GM12878 (cell line): Measurements from ENCODE around the gene FUBP1. TPM values are rescaled to one million over a fixed set of nuclear protein-coding genes. Genes with fewer than 3 reads are reported as not detected.

ENCODE experiments used
- ATAC-seq: fragments of 200-7000 bp; cut with Tn5 transposase; 3 replicates; pipeline ENCODE4 v1.9.1; 2020; ENCODE audit warnings: mild to moderate bottlenecking, moderate library complexity
- BruUV-seq: library from RNA; stranded (reverse); fragments of 400-500 nt; replicated peaks from 2 replicates; lab custom pipeline; 2021; lab: Mats Ljungman, UMichigan
- CTCF ChIA-PET: fragments of 300-600 bp; sonication (Branson Sonifier 250); formaldehyde crosslinking; extraction: SDS; loops from one replicate; lab custom pipeline; 2021; ENCODE audit warnings: inconsistent platforms; lab: Yijun Ruan, JAX
- POLR2A ChIA-PET: fragments of 350-600 bp; formaldehyde crosslinking; extraction: SDS; loops from one replicate; lab custom pipeline; 2021; ENCODE audit warnings: inconsistent platforms; lab: Charles Lee
- RAD21 ChIA-PET: fragments of 300-600 bp; sonication (Branson Sonifier 250); formaldehyde crosslinking; loops from one replicate; lab custom pipeline; 2023; ENCODE audit warnings: antibody characterized with exemption; ENCODE audit not compliant: unreplicated experiment; lab: Charles Lee
- SMC1A ChIA-PET: fragments of 300-600 bp; sonication (Branson Sonifier 250); formaldehyde crosslinking; loops from one replicate; lab custom pipeline; 2023; ENCODE audit not compliant: unreplicated experiment, uncharacterized antibody; lab: Charles Lee
- DNase-seq: peaks from one replicate; pipeline ENCODE4 v3.0.0-alpha.2; 2011; ENCODE audit warnings: low read depth, low spot score
- FAIRE-seq: peaks from 3 replicates; lab custom pipeline; 2011; peaks lifted over from hg19 to GRCh38; lab: Jason Lieb, UNC
- H2AFZ ChIP-seq: 2 replicates; pipeline ENCODE4 v1.6.0; 2011; ENCODE audit warnings: low read depth, low read length, control low read depth; ENCODE audit not compliant: control insufficient read depth
- H3K27ac ChIP-seq: 2 replicates; pipeline ENCODE4 v1.5.1; 2011; ENCODE audit warnings: control low read depth; ENCODE audit not compliant: control insufficient read depth, insufficient read depth
- H3K27me3 ChIP-seq, 2 experiments: replicated peaks in 1 of 2; 2 replicates each; pipeline versions ENCODE4 v1.6.0 to v1.6.1; 2011; ENCODE audit warnings: low read length in 1 of 2; ENCODE audit not compliant: control insufficient read depth in 2 of 2, insufficient read depth in 2 of 2
- H3K36me3 ChIP-seq, 2 experiments: 2 replicates each; pipeline ENCODE4 v1.5.1; 2011; ENCODE audit warnings: low read length in 1 of 2; ENCODE audit not compliant: control insufficient read depth in 2 of 2, insufficient read depth in 2 of 2
- H3K4me1 ChIP-seq: 2 replicates; pipeline ENCODE4 v1.6.1; 2011; ENCODE audit warnings: mild to moderate bottlenecking, low read length, moderate library complexity, mixed read lengths; ENCODE audit not compliant: control insufficient read depth, insufficient read depth
- H3K4me2 ChIP-seq: 2 replicates; pipeline ENCODE4 v1.6.0; 2011; ENCODE audit warnings: control low read depth; ENCODE audit not compliant: control insufficient read depth, insufficient read depth
- H3K4me3 ChIP-seq: fragments of 200-600 bp; sonication (generic); 2 replicates; pipeline ENCODE4 v1.5.1; 2016
- H3K79me2 ChIP-seq: 2 replicates; pipeline ENCODE4 v1.6.0; 2011; ENCODE audit warnings: low read length; ENCODE audit not compliant: control insufficient read depth, insufficient read depth
- H3K9ac ChIP-seq: 2 replicates; pipeline ENCODE4 v1.8.0; 2011; ENCODE audit warnings: low read length, control low read depth, mixed read lengths; ENCODE audit not compliant: control insufficient read depth, insufficient read depth
- H3K9me3 ChIP-seq: replicated peaks from 3 replicates; pipeline ENCODE4 v1.5.1; 2011; ENCODE audit warnings: mild to moderate bottlenecking, low read length; ENCODE audit not compliant: control insufficient read depth, insufficient read depth
- H4K20me1 ChIP-seq: 2 replicates; pipeline ENCODE4 v1.6.0; 2011; ENCODE audit not compliant: control insufficient read depth, insufficient read depth
- CBFB ChIP-seq: IDR thresholded peaks from 2 replicates; pipeline ENCODE4 v1.6.1; 2016; ENCODE audit warnings: antibody characterized with exemption, low read depth
- EZH2 ChIP-seq: IDR thresholded peaks from 2 replicates; pipeline ENCODE4 v1.6.1; 2012; ENCODE audit warnings: low read depth, mild to moderate bottlenecking, control low read depth, inconsistent platforms, low read length, borderline replicate concordance; ENCODE audit not compliant: control insufficient read depth
- NBN ChIP-seq: fragments of 450-650 bp; IDR thresholded peaks from 2 replicates; pipeline ENCODE4 v1.6.1; 2016
- NFXL1 ChIP-seq: fragments of 450-650 bp; IDR thresholded peaks from 2 replicates; pipeline ENCODE4 v1.6.1; 2017; ENCODE audit warnings: antibody characterized with exemption, mild to moderate bottlenecking, borderline replicate concordance
- ZBTB33 ChIP-seq: fragments of 450-650 bp; IDR thresholded peaks from 2 replicates; pipeline ENCODE4 v1.6.1; 2017; ENCODE audit warnings: mild to moderate bottlenecking
- WGBS: methylation state at CpG from one replicate; pipeline ENCODE4 v1.1.6; 2016; ENCODE audit warnings: low lambda C conversion rate; ENCODE audit not compliant: insufficient replicate concordance, insufficient coverage; ENCODE audit errors: missing lambda C conversion rate; 5-methylcytosine and 5-hydroxymethylcytosine counted together
- in situ Hi-C: fragments of 300-500 bp; cut with MboI; formaldehyde crosslinking; loops from 9 replicates; pipeline ENCODE4 v1.14.3; 2018; ENCODE audit warnings: mixed read lengths
- intact Hi-C: fragments of 100-400 bp; cut with micrococcal nuclease; formaldehyde crosslinking; loops from one replicate; pipeline ENCODE4 v1.14.2; 2022; ENCODE audit not compliant: unreplicated experiment
- polyA plus RNA-seq, 11 experiments: library from polyadenylated mRNA; depleted of rRNA in 4 of 11; unstranded in 6 of 11; stranded (reverse) in 5 of 11; fragments of >200 nt; fragmentation: Nextera tagmentation in 4 of 11; fragmentation: Illumina TruSeq in 1 of 11; extraction: Ambion mirVana in 4 of 11; extraction: Trizol in 1 of 11; gene quantifications; 1 replicate in 1 of 11; 2 replicates in 10 of 11; pipeline versions ENCODE4 v1.2.1 to v1.2.3, GENCODE V29; 2011 to 2016; ENCODE audit warnings: inconsistent platforms in 2 of 11, missing spikeins in 2 of 11, low read depth in 1 of 11
- total RNA-seq, 4 experiments: library from RNA; depleted of rRNA in 3 of 4; stranded (reverse); fragments of >200 nt in 3 of 4; fragmentation: Illumina TruSeq in 1 of 4; extraction: Trizol in 1 of 4; gene quantifications; 2 replicates each; pipeline versions ENCODE4 v1.2.1 to v1.2.3, GENCODE V29; 2013 to 2021
- TF ChIP-seq, protein P1 (sequence below): IDR thresholded peaks from 2 replicates; pipeline ENCODE4 v1.6.1; 2012; ENCODE audit warnings: low read depth, low read length, improper control_type of control experiment
- TF ChIP-seq, protein P2 (sequence below): fragments of 450-650 bp; formaldehyde crosslinking; IDR thresholded peaks from 2 replicates; pipeline ENCODE4 v1.4.0; 2020; ENCODE audit warnings: mild to moderate bottlenecking, moderate library complexity

FUBP1 gene
- total and polyA plus RNA-seq, 10 of the 15 experiments (the other 5 are each of a cell fraction or from before 2014, with no cell fraction given) = 110 to 343 (median 191) TPM

DNA sequence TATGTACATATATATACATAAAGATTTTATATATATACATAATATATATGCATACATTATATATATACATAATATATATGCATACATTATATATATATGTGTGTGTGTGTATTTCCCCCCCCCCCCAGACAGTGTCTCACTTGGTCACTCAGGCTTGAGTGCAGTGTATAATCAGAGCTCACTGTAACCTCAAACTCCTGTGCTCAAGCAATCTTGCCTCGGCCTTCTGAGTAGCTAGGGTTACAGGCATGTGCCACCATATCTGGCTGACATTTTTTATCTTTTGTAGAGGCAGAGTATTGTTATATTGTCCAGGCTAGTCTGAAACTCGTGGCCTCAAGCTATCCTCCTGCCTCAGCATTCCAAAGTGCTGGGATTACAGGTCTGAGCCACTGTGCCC, 9.0 kb upstream of the FUBP1 start:
- WGBS = 50% methylated on average over 2 of the region's 2 CpGs
- H2AFZ ChIP-seq = no peak overlapping the region
- no peak overlapping the region for H3K4me2 ChIP-seq
- TF ChIP-seq, protein P1, sequence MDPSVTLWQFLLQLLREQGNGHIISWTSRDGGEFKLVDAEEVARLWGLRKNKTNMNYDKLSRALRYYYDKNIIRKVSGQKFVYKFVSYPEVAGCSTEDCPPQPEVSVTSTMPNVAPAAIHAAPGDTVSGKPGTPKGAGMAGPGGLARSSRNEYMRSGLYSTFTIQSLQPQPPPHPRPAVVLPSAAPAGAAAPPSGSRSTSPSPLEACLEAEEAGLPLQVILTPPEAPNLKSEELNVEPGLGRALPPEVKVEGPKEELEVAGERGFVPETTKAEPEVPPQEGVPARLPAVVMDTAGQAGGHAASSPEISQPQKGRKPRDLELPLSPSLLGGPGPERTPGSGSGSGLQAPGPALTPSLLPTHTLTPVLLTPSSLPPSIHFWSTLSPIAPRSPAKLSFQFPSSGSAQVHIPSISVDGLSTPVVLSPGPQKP = no peak
- TF ChIP-seq NBN = no peak
- no peak for TF ChIP-seq ZBTB33
- TF ChIP-seq, protein P2, sequence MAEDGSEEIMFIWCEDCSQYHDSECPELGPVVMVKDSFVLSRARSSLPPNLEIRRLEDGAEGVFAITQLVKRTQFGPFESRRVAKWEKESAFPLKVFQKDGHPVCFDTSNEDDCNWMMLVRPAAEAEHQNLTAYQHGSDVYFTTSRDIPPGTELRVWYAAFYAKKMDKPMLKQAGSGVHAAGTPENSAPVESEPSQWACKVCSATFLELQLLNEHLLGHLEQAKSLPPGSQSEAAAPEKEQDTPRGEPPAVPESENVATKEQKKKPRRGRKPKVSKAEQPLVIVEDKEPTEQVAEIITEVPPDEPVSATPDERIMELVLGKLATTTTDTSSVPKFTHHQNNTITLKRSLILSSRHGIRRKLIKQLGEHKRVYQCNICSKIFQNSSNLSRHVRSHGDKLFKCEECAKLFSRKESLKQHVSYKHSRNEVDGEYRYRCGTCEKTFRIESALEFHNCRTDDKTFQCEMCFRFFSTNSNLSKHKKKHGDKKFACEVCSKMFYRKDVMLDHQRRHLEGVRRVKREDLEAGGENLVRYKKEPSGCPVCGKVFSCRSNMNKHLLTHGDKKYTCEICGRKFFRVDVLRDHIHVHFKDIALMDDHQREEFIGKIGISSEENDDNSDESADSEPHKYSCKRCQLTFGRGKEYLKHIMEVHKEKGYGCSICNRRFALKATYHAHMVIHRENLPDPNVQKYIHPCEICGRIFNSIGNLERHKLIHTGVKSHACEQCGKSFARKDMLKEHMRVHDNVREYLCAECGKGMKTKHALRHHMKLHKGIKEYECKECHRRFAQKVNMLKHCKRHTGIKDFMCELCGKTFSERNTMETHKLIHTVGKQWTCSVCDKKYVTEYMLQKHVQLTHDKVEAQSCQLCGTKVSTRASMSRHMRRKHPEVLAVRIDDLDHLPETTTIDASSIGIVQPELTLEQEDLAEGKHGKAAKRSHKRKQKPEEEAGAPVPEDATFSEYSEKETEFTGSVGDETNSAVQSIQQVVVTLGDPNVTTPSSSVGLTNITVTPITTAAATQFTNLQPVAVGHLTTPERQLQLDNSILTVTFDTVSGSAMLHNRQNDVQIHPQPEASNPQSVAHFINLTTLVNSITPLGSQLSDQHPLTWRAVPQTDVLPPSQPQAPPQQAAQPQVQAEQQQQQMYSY (CRISPR knock-in tag) = no peak
- TF ChIP-seq CBFB = no peak
- no peak for TF ChIP-seq NFXL1
- no peak for TF ChIP-seq EZH2
- ChIA-PET SMC1A (interaction anchor here (0.7 to 1.9 kb wide), 3 partner anchors 9 to 17 kb away, joined by 3 to 6 read pairs (median 6); partner anchors contain the start of genes DNAJB4 and FUBP1), RAD21 (no interaction called here), CTCF (interaction anchor here (1.0 to 2.1 kb wide), 3 partner anchors 12 to 22 kb away, joined by 3 to 6 read pairs (median 6); no protein-coding TSS in a partner anchor), POLR2A (interaction anchor here (1.1 to 1.6 kb wide), 4 partner anchors 10 to 27 kb away, joined by 3 to 7 read pairs (median 4); partner anchors contain the start of gene DNAJB4)
- FAIRE-seq = no peak
- H3K9me3 ChIP-seq = no peaks in the 10 kb centered on the region
- no peak for ATAC-seq
- H3K4me3 ChIP-seq = no peak overlapping the region
- intact Hi-C loops (no loop called here), in situ Hi-C loops (no loop called here)
- no peak overlapping the region for H3K27ac ChIP-seq
- H3K9ac ChIP-seq = no peak overlapping the region
- no peak for DNase-seq
- H3K4me1 ChIP-seq = peaks cover 3% of the 10 kb centered on the region; the same call in 1 of the 2 replicates
- H3K27me3 ChIP-seq = no peaks in the 10 kb centered on the region
- no peaks in the 10 kb centered on the region for H3K36me3 ChIP-seq
- no peaks in the 10 kb centered on the region for H4K20me1 ChIP-seq
- no TSS peak for BruUV-seq
- no peaks in the 10 kb centered on the region for H3K79me2 ChIP-seq
